ENCODE data around the gene ERVK3-1. TPM values are rescaled to one million over a fixed set of nuclear protein-coding genes. Genes with fewer than 3 reads are reported as not detected.
"Not testable (repeated sequence)": the region's sequence is repeated elsewhere in the genome, so short reads cannot be mapped to it uniquely, and the experiment has no call there.

The ERVK3-1 gene, protein sequence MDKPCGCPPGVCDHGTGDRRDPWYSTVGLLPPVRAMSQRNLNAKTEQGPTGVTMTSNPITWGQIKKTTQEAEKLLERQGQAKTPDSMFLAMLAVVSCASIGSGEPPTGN
- total RNA-seq (20.0 and 25.6 TPM in 2 replicates), polyA plus RNA-seq (36.6 and 44.7 TPM in 2 replicates), polyA minus RNA-seq (ENCODE audit: low replicate concordance) (4.2 and 14.1 TPM in 2 replicates)
- 34.9 and 40.5 TPM in 2 replicates for polyA plus RNA-seq (2012)

DNA sequence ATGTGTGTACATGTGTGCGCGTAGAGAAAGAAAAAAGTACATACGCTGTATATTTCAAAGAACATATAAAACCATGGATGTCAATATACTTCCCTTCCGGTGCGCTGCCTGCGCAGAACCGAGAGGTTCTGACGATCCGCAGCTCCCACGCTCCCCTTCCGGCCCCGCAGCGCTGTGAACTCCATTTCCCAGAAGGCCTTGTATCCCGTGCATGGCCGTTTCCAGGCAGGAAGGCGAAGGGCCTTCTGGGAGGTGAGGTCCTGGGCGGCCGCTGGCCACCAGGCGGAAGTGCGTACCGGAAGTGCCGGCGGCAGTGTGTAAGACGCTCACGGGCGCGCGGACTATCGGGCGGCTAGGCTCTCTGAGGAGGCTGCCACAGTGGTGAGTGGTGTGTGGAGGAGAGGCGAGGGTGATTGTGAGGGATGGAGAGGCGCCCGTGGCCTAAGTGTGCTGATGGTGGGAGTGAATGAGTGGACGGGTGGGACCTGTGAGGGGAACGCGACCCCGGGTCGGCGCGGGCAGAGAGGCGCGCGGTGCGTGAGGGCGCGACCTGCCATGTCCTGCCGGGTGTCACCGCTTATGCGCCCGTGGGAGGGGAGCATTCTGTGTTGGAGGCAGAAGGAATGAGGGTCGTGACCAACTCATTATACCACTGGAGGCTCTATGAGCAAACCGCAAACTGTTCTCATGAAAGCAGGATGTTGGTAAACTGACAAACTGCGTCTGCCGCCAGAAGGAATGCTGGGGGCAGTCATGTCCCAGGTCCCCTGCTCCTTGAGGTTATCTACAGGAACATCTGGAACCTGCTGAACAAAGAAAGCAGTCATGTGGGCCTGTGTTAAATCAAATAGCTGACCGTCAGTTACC is at the start of gene ERVK3-1:
Gene ERVK3-1, plus strand, starts transcription at position 313 of the 867 bp plus-strand sequence. CDS start 6,792 bp downstream, outside the sequence.
- H2AFZ ChIP-seq (ENCODE audit: low read length): peak within 1 kb of the TSS; percentile 92
- no peaks in the 10 kb centered on the region for H3K9me3 ChIP-seq (ENCODE audit: control insufficient read depth, insufficient read depth, low read depth, low read length)
- peak within 1 kb of the TSS; percentile 88 for H3K27ac ChIP-seq (ENCODE audit: insufficient read depth, low read length)
- TF ChIP-seq, protein P1, sequence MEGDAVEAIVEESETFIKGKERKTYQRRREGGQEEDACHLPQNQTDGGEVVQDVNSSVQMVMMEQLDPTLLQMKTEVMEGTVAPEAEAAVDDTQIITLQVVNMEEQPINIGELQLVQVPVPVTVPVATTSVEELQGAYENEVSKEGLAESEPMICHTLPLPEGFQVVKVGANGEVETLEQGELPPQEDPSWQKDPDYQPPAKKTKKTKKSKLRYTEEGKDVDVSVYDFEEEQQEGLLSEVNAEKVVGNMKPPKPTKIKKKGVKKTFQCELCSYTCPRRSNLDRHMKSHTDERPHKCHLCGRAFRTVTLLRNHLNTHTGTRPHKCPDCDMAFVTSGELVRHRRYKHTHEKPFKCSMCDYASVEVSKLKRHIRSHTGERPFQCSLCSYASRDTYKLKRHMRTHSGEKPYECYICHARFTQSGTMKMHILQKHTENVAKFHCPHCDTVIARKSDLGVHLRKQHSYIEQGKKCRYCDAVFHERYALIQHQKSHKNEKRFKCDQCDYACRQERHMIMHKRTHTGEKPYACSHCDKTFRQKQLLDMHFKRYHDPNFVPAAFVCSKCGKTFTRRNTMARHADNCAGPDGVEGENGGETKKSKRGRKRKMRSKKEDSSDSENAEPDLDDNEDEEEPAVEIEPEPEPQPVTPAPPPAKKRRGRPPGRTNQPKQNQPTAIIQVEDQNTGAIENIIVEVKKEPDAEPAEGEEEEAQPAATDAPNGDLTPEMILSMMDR (conservative IDR thresholded peaks at IDR 0.05 in 1 of 2, IDR thresholded peaks at IDR 0.05 in 1 of 2; ENCODE audit: low read depth in 1 of 2, low read length in 2 of 2): peak in 1 of 2 donors; percentile 1
- TF ChIP-seq EZH2 (IDR thresholded peaks at IDR 0.05; ENCODE audit: low read length, missing control alignments): no peak
- peaks cover 12% of the 10 kb centered on the region for H3K79me2 ChIP-seq (ENCODE audit: control insufficient read depth, insufficient read depth, low read length)
- H3K27me3 ChIP-seq (ENCODE audit: control insufficient read depth, insufficient read depth, low read length): no peaks in the 10 kb centered on the region
- peak within 1 kb of the TSS; percentile 92 for H3K4me2 ChIP-seq (ENCODE audit: extremely low read depth, insufficient read depth, low read length)
- H3K4me3 ChIP-seq (replicated peaks in 1 of 4; ENCODE audit: control extremely low read depth in 1 of 4, insufficient read depth in 1 of 4, low read depth in 3 of 4, low read length in 4 of 4): peak within 1 kb of the TSS; percentile 73 to 95 (median 85)
- H4K20me1 ChIP-seq (ENCODE audit: control insufficient read depth, extremely low read depth, insufficient read depth, low read length): no peaks in the 10 kb centered on the region
- H3K36me3 ChIP-seq (ENCODE audit: control insufficient read depth, insufficient read depth, low read length): peaks cover 9% of the 10 kb centered on the region
- DNase-seq (ENCODE audit: low read depth in 2 of 2): peak; percentile 97 to 99
- H3K4me1 ChIP-seq (ENCODE audit: control insufficient read depth, extremely low read depth, insufficient read depth, low read length): no peaks in the 10 kb centered on the region
- peak within 1 kb of the TSS; percentile 81 for H3K9ac ChIP-seq (ENCODE audit: insufficient read depth, low read length)

DNA sequence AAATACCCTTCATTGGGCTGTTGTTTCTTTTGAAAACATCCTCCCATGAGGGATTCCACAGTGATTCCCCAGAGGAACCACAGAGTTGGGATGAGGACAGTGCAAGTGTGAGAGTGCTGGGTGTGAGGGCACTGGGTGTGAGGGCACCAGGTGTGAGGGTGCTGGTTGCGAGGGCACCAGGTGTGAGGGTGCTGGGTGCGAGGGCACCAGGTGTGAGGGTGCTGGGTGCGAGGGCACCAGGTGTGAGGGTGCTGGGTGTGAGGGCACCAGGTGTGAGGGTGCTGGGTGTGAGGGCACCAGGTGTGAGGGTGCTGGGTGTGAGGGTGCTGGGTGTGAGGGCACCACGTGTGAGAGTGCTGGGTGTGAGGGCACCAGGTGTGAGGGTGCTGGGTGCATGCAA is 46.9 kb upstream of the ERVK3-1 start:
- H4K20me1 ChIP-seq (ENCODE audit: control insufficient read depth, extremely low read depth, insufficient read depth, low read length); H3K9ac ChIP-seq (ENCODE audit: insufficient read depth, low read length); H3K4me1 ChIP-seq (ENCODE audit: control insufficient read depth, extremely low read depth, insufficient read depth, low read length); DNase-seq (ENCODE audit: low read depth in 2 of 2); H3K79me2 ChIP-seq (ENCODE audit: control insufficient read depth, insufficient read depth, low read length); H3K4me3 ChIP-seq (replicated peaks in 1 of 4; ENCODE audit: control extremely low read depth in 1 of 4, insufficient read depth in 1 of 4, low read depth in 3 of 4, low read length in 4 of 4); H3K27me3 ChIP-seq (ENCODE audit: control insufficient read depth, insufficient read depth, low read length); H3K27ac ChIP-seq (ENCODE audit: insufficient read depth, low read length); H2AFZ ChIP-seq (ENCODE audit: low read length); H3K4me2 ChIP-seq (ENCODE audit: extremely low read depth, insufficient read depth, low read length): not testable (repeated sequence)
- Histone ChIP-seq H3K36me3 (ENCODE audit: control insufficient read depth, insufficient read depth, low read length) (peaks cover 12% of the 10 kb centered on the region), H3K9me3 (ENCODE audit: control insufficient read depth, insufficient read depth, low read depth, low read length) (peaks cover 20% of the 10 kb centered on the region)

DNA sequence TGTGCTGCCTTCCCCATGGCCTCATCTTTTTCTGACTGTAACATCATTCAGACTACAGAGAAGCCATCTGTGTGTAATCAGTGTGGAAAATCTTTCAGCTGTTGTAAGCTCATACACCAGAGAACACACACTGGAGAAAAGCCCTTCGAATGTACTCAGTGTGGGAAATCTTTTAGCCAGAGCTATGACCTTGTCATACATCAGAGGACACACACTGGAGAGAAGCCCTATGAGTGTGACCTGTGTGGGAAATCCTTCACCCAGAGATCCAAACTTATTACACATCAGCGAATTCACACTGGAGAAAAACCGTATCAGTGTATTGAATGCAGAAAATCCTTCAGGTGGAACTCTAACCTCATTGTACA is 43.6 kb upstream of the ERVK3-1 start:
- Histone ChIP-seq H3K9ac (ENCODE audit: insufficient read depth, low read length) (no peak overlapping the region), H3K4me3 (replicated peaks in 1 of 4; ENCODE audit: control extremely low read depth in 1 of 4, insufficient read depth in 1 of 4, low read depth in 3 of 4, low read length in 4 of 4) (no peak overlapping the region), H3K4me1 (ENCODE audit: control insufficient read depth, extremely low read depth, insufficient read depth, low read length) (no peaks in the 10 kb centered on the region), H3K9me3 (ENCODE audit: control insufficient read depth, insufficient read depth, low read depth, low read length) (peaks cover 20% of the 10 kb centered on the region), H3K27ac (ENCODE audit: insufficient read depth, low read length) (no peak overlapping the region), H3K36me3 (ENCODE audit: control insufficient read depth, insufficient read depth, low read length) (peaks cover 6% of the 10 kb centered on the region), H3K27me3 (ENCODE audit: control insufficient read depth, insufficient read depth, low read length) (no peaks in the 10 kb centered on the region), H3K4me2 (ENCODE audit: extremely low read depth, insufficient read depth, low read length) (no peak overlapping the region), H4K20me1 (ENCODE audit: control insufficient read depth, extremely low read depth, insufficient read depth, low read length) (no peaks in the 10 kb centered on the region), H3K79me2 (ENCODE audit: control insufficient read depth, insufficient read depth, low read length) (no peaks in the 10 kb centered on the region), H2AFZ (ENCODE audit: low read length) (no peak overlapping the region)
- DNase-seq (ENCODE audit: low read depth in 2 of 2): peak; percentile 12 to 20
- TF ChIP-seq EZH2 (IDR thresholded peaks at IDR 0.05; ENCODE audit: low read length, missing control alignments): no peak
- TF ChIP-seq, protein P1 (conservative IDR thresholded peaks at IDR 0.05 in 1 of 2, IDR thresholded peaks at IDR 0.05 in 1 of 2; ENCODE audit: low read depth in 1 of 2, low read length in 2 of 2): no peak
